ENCODE data around the gene RSPH6A. TPM values are rescaled to one million over a fixed set of nuclear protein-coding genes. Genes with fewer than 3 reads are reported as not detected.

Gene RSPH6A
- total and polyA plus RNA-seq, 2 of the 13 experiments (the other 11 are each of a cell fraction or from before 2014, with no cell fraction given) = 0.07 TPM; not detected in 1

DNA sequence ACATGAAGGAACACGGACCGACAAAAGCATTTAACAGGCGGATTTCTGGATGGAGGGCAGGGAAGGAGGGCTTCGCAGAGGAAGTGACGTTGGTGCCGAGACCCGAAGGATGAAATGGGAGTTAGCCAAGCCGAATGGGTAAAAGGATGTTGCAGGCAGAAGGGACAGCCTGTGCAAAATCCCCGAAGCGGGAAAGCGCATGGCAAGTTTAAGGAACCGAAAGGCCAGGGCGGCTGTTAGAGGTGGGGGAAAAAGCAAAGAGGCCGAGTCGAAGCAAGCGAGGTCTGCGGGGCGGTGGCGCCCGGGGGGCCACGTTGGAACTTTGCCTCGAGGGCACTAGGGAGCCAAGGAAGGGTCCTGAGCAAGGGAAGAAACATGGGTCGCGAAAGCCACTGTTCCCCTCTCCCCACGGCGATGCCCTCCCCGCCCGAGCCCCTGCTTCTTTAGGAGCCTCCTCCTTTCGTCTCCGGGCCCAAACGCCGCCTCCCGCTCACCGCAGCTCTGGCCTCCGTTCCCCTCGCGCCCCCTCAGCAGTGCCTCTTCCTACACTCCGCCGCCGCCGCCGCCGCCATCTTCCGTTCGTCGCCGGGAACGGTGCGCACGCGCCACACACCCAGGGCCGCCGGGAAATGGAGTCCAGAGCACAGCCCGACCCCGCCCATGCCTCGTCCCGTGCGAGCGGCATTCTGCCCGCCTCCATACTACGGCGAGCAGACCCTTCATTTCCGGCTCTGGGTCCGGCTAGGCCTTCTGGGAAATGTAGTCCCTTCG, 47.6 kb upstream of the RSPH6A start, which contains the start of gene SYMPK (continued):
- TF ChIP-seq ZNF761 (CRISPR knock-in tag; conservative IDR thresholded peaks at IDR 0.05) (no peak; the same call in 1 of the 2 replicates), NAIF1 (CRISPR knock-in tag; IDR thresholded peaks at IDR 0.05; ENCODE audit: borderline replicate concordance) (no peak), ZIK1 (CRISPR knock-in tag; IDR thresholded peaks at IDR 0.05; ENCODE audit: borderline replicate concordance, low read depth) (no peak), TBL1XR1 (IDR thresholded peaks at IDR 0.05; ENCODE audit: borderline replicate concordance, low read length, partially characterized antibody) (peak; percentile 54), RXRB (CRISPR knock-in tag; IDR thresholded peaks at IDR 0.05; ENCODE audit: borderline replicate concordance) (0 out of 2 replicates have a peak, but pooled peaks have one; percentile 47), MBD4 (IDR thresholded peaks at IDR 0.05; ENCODE audit: borderline replicate concordance, low read length) (no peak), SRF (IDR thresholded peaks at IDR 0.05; ENCODE audit: low read depth, low read length) (no peak), ISL2 (CRISPR knock-in tag; IDR thresholded peaks at IDR 0.05) (no peak; the same call in none of the 2 replicates), DR1 (CRISPR knock-in tag; IDR thresholded peaks at IDR 0.05) (no peak), ZNF292 (CRISPR knock-in tag; IDR thresholded peaks at IDR 0.05; ENCODE audit: borderline replicate concordance, low read depth) (0 out of 2 replicates have a peak, but pooled peaks have one; percentile 27), ADNP (CRISPR knock-in tag; IDR thresholded peaks at IDR 0.05) (no peak), ZNF724P (CRISPR knock-in tag; IDR thresholded peaks at IDR 0.05; ENCODE audit: borderline replicate concordance) (no peak), KDM2A (CRISPR knock-in tag; IDR thresholded peaks at IDR 0.05; ENCODE audit: borderline replicate concordance, low read depth) (peak; percentile 57; the same call in 1 of the 2 replicates), SMAD1 (CRISPR knock-in tag; IDR thresholded peaks at IDR 0.05; ENCODE audit: borderline replicate concordance, low read depth) (peak; percentile 90; the same call in 1 of the 2 replicates), U2AF1 (optimal IDR thresholded peaks at IDR 0.05; ENCODE audit: low read depth, low read length) (no peak), KLF11 (CRISPR knock-in tag; IDR thresholded peaks at IDR 0.05) (no peak; the same call in none of the 2 replicates), RAD21 (CRISPR knock-in tag; IDR thresholded peaks at IDR 0.05) (no peak), NFIB (CRISPR knock-in tag; IDR thresholded peaks at IDR 0.05; ENCODE audit: borderline replicate concordance) (no peak)
- TF ChIP-seq, protein P1, sequence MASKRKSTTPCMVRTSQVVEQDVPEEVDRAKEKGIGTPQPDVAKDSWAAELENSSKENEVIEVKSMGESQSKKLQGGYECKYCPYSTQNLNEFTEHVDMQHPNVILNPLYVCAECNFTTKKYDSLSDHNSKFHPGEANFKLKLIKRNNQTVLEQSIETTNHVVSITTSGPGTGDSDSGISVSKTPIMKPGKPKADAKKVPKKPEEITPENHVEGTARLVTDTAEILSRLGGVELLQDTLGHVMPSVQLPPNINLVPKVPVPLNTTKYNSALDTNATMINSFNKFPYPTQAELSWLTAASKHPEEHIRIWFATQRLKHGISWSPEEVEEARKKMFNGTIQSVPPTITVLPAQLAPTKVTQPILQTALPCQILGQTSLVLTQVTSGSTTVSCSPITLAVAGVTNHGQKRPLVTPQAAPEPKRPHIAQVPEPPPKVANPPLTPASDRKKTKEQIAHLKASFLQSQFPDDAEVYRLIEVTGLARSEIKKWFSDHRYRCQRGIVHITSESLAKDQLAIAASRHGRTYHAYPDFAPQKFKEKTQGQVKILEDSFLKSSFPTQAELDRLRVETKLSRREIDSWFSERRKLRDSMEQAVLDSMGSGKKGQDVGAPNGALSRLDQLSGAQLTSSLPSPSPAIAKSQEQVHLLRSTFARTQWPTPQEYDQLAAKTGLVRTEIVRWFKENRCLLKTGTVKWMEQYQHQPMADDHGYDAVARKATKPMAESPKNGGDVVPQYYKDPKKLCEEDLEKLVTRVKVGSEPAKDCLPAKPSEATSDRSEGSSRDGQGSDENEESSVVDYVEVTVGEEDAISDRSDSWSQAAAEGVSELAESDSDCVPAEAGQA (IDR thresholded peaks at IDR 0.05; ENCODE audit: low read depth) = peak; percentile 86
- TF ChIP-seq, protein P1 (CRISPR knock-in tag; IDR thresholded peaks at IDR 0.05; ENCODE audit: borderline replicate concordance) = no peak
- TF ChIP-seq, protein P2, sequence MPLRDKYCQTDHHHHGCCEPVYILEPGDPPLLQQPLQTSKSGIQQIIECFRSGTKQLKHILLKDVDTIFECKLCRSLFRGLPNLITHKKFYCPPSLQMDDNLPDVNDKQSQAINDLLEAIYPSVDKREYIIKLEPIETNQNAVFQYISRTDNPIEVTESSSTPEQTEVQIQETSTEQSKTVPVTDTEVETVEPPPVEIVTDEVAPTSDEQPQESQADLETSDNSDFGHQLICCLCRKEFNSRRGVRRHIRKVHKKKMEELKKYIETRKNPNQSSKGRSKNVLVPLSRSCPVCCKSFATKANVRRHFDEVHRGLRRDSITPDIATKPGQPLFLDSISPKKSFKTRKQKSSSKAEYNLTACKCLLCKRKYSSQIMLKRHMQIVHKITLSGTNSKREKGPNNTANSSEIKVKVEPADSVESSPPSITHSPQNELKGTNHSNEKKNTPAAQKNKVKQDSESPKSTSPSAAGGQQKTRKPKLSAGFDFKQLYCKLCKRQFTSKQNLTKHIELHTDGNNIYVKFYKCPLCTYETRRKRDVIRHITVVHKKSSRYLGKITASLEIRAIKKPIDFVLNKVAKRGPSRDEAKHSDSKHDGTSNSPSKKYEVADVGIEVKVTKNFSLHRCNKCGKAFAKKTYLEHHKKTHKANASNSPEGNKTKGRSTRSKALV (CRISPR knock-in tag; IDR thresholded peaks at IDR 0.05) = no peak; the same call in 1 of the 2 replicates

Data from HepG2 (cell line).